Nephron (organoid): ENCODE data around the gene LINGO4.

Experiments used
- H3K27ac Mint-ChIP-seq, 3 experiments: 2 replicates each; pipeline ENCODE4 v1.8.0; 2020; ENCODE audit warnings: mixed read lengths in 3 of 3, mild to moderate bottlenecking in 2 of 3, moderate library complexity in 1 of 3
- H3K27me3 Mint-ChIP-seq: 2 replicates; pipeline ENCODE4 v1.8.0; 2021; ENCODE audit warnings: low read depth, mild to moderate bottlenecking, moderate library complexity, mixed read lengths
- H3K36me3 Mint-ChIP-seq: 2 replicates; pipeline ENCODE4 v1.8.0; 2020; ENCODE audit warnings: low read depth, mixed read lengths
- H3K4me1 Mint-ChIP-seq: 2 replicates; pipeline ENCODE4 v1.8.0; 2020; ENCODE audit warnings: mixed read lengths
- H3K4me3 Mint-ChIP-seq, 3 experiments: 2 replicates each; pipeline ENCODE4 v1.8.0; 2020; ENCODE audit warnings: mild to moderate bottlenecking in 3 of 3, mixed read lengths in 3 of 3, moderate library complexity in 2 of 3
- H3K9me3 Mint-ChIP-seq: 2 replicates; pipeline ENCODE4 v1.8.0; 2020; ENCODE audit warnings: mixed read lengths
- CTCF ChIP-seq, 3 experiments: fragments of 200-600 bp; sonication (generic); IDR thresholded peaks; one replicate each; pipeline ENCODE4 v1.5.0; 2021; ENCODE audit warnings: antibody characterized with exemption in 3 of 3; ENCODE audit not compliant: unreplicated experiment in 3 of 3

The LINGO4 gene

DNA sequence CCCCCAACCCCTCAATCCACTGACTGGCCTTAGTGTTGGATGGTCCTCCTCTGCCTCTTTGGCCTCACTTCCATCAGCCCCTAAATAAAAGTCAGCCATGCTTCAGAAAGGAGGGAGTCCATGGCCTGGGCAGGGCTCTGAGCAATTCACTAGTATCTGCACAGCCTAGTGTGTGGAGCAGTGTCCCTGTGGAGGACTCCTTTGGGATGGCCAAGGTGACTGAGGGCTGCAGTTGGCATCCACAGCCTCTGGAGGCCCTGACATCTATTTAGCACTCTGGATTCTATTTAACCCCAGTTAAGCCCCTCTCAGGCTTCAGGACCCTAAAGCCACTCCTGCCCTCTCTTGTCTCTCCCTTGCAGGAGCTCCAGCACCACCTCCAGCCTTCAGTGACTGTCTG, 44.7 kb upstream of the LINGO4 start:
- Mint-ChIP-seq H3K27me3 (peaks cover 31% of the 10 kb centered on the region), H3K4me1 (peaks cover 7% of the 10 kb centered on the region), H3K36me3 (no peaks in the 10 kb centered on the region), H3K4me3 (no peak overlapping the region), H3K27ac (no peak overlapping the region), H3K9me3 (no peaks in the 10 kb centered on the region)
- no peak for TF ChIP-seq CTCF (IDR thresholded peaks at IDR 0.05; ENCODE audit: unreplicated experiment in 3 of 3)

DNA sequence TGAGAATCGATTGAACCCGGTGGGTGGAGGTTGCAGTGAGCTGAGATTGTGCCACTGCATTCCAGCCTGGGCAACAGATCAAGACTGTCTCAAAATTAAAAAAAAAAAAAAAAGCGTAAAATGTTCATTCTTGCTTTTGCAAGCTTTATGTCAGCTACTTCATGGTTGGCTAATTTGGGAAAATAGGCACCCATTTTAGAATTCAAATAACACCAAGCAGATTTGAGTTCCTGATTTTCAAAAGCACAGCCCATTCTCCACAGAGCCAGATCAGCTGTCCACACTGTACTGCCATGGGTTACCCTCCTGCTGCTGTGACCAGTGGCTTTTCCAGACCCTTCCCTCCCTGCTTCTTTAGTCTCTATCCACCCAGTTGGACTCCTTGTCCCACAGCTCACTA, 43.9 kb upstream of the LINGO4 start:
- TF ChIP-seq CTCF (IDR thresholded peaks at IDR 0.05; ENCODE audit: unreplicated experiment in 3 of 3) = no peak
- H3K9me3 Mint-ChIP-seq = no peaks in the 10 kb centered on the region
- peaks cover 7% of the 10 kb centered on the region for H3K4me1 Mint-ChIP-seq
- H3K27ac Mint-ChIP-seq = no peak overlapping the region
- H3K36me3 Mint-ChIP-seq = no peaks in the 10 kb centered on the region
- peaks cover 34% of the 10 kb centered on the region for H3K27me3 Mint-ChIP-seq
- H3K4me3 Mint-ChIP-seq = no peak overlapping the region

- Mint-ChIP-seq H3K4me3 (no peak overlapping the region), H3K9me3 (no peaks in the 10 kb centered on the region), H3K36me3 (no peaks in the 10 kb centered on the region), H3K27me3 (peaks cover 38% of the 10 kb centered on the region), H3K27ac (peak overlapping the region in 1 of 3 experiments; percentile 50), H3K4me1 (peaks cover 7% of the 10 kb centered on the region)
- TF ChIP-seq CTCF (IDR thresholded peaks at IDR 0.05; ENCODE audit: unreplicated experiment in 3 of 3) = no peak
Measured at GRCh38 chr1:151847867-151848596, 42.8 kb upstream of the LINGO4 start.

DNA sequence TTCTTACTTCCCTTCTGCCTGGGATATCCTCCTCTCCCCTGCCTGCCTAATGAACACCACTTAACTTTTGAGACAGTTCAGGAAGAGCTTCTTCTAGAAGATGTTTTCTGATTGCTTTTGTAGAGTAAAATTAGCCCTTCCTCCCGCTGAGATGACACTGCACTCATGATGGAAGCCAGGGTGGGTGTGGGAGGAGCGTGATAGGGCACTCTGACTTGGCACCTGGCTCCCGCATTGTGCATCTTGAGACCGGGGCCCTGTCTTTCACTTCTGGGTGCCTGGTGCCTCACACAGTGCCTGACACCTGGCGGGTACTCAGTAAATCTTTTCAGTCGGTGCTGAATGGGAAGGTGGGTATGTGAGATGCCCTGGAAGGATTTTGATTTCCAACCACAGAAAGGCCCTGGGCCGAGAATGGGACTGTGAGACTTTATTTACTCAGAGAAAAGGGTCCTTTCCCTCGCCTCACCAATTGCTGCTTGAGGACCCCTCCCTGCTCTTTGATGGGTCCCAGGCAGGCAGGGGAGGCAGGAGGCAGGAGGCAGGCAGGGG, 41.5 kb upstream of the LINGO4 start:
- Mint-ChIP-seq H3K27me3 (peaks cover 48% of the 10 kb centered on the region), H3K36me3 (no peaks in the 10 kb centered on the region), H3K27ac (no peak overlapping the region), H3K4me3 (no peak overlapping the region), H3K4me1 (peaks cover 7% of the 10 kb centered on the region), H3K9me3 (no peaks in the 10 kb centered on the region)
- TF ChIP-seq CTCF (IDR thresholded peaks at IDR 0.05; ENCODE audit: unreplicated experiment in 3 of 3) = no peak

- H3K27me3 Mint-ChIP-seq = peaks cover 49% of the 10 kb centered on the region
- no peak overlapping the region for H3K27ac Mint-ChIP-seq
Measured at GRCh38 chr1:151846062-151846568, 40.9 kb upstream of the LINGO4 start.

More at GRCh38 chr1:151846062-151846568, 40.9 kb upstream of the LINGO4 start:
- Mint-ChIP-seq H3K9me3 (no peaks in the 10 kb centered on the region), H3K4me3 (no peak overlapping the region), H3K4me1 (peaks cover 7% of the 10 kb centered on the region), H3K36me3 (no peaks in the 10 kb centered on the region)
- no peak for TF ChIP-seq CTCF (IDR thresholded peaks at IDR 0.05; ENCODE audit: unreplicated experiment in 3 of 3)
